OCI-LY7 (cell line): Measurements from ENCODE around the gene DGKZ.

Experiments
- CTCF ChIP-seq: fragments of 200-600 bp; sonication (generic); conservative IDR thresholded peaks from 2 replicates; pipeline ENCODE4 v1.5.1; 2014; ENCODE audit warnings: mild to moderate bottlenecking, antibody characterized with exemption, low read length, moderate library complexity, mixed read lengths
- EZH2phosphoT487 ChIP-seq: fragments of 200-600 bp; sonication (generic); IDR thresholded peaks from 2 replicates; pipeline ENCODE4 v1.6.1; 2018; ENCODE audit warnings: low read depth, borderline replicate concordance, mild to moderate bottlenecking, mixed run types, antibody characterized with exemption, low read length, moderate library complexity, mixed read lengths

DNA sequence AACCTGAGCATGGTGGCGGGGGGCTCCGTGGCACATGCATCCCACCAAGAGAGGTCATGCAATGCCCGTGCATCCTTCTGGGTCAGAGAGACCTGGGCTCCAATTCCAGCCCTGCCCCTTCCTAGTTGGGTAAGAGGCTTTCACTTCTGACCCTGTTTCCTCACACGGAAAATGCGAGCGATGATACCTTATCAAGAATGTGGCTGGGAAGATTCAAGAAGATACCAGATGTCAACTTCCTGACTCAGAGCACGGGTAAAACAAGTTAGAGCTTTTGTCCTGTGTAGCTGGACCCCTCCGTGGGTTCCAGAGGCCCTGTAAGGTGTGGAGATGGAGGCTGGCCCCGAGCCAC lies 8.7 kb upstream of the DGKZ start:
- no peak for TF ChIP-seq CTCF
- no peak for TF ChIP-seq EZH2phosphoT487
